ENCODE results near the gene RASGRF2.

Gene RASGRF2

DNA sequence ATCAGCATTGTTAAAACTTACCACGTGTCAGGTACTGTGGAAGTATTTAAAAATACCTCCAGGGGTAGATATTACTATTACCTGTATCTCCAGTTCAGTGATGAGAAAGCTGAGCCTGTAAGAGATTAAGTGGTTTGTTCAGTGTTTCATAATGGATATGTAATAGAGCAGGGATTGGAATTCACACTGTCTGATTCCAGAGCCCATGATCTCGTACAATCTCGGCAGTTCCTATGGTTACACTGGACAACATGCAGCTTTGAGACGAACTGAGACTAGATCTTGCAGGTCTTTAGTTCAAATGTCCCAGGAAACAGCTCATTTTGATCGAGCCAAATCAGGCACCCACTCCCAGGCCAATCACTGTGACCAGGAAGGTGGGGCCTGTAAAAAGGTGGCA, 8.8 kb upstream of the RASGRF2 start:
- TF ChIP-seq SPI1 (IDR thresholded peaks at IDR 0.05; ENCODE audit: borderline replicate concordance, low read depth), result no peak
- TF ChIP-seq, protein P1, sequence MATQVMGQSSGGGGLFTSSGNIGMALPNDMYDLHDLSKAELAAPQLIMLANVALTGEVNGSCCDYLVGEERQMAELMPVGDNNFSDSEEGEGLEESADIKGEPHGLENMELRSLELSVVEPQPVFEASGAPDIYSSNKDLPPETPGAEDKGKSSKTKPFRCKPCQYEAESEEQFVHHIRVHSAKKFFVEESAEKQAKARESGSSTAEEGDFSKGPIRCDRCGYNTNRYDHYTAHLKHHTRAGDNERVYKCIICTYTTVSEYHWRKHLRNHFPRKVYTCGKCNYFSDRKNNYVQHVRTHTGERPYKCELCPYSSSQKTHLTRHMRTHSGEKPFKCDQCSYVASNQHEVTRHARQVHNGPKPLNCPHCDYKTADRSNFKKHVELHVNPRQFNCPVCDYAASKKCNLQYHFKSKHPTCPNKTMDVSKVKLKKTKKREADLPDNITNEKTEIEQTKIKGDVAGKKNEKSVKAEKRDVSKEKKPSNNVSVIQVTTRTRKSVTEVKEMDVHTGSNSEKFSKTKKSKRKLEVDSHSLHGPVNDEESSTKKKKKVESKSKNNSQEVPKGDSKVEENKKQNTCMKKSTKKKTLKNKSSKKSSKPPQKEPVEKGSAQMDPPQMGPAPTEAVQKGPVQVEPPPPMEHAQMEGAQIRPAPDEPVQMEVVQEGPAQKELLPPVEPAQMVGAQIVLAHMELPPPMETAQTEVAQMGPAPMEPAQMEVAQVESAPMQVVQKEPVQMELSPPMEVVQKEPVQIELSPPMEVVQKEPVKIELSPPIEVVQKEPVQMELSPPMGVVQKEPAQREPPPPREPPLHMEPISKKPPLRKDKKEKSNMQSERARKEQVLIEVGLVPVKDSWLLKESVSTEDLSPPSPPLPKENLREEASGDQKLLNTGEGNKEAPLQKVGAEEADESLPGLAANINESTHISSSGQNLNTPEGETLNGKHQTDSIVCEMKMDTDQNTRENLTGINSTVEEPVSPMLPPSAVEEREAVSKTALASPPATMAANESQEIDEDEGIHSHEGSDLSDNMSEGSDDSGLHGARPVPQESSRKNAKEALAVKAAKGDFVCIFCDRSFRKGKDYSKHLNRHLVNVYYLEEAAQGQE (IDR thresholded peaks at IDR 0.05; ENCODE audit: insufficient replicate concordance, low read depth), result no peak
- TF ChIP-seq POLR2AphosphoS5 (IDR thresholded peaks at IDR 0.05; ENCODE audit: low read depth), result no peak
- TF ChIP-seq GABPA (IDR thresholded peaks at IDR 0.05; ENCODE audit: low read depth), result no peak
- TF ChIP-seq CTCF (IDR thresholded peaks at IDR 0.05; ENCODE audit: insufficient read depth, low read length), result no peak
- no peak overlapping the region for H3K27ac ChIP-seq (replicated peaks)
- DNase-seq (ENCODE audit: low read depth in 1 of 2, low spot score in 1 of 2), result no peak
- H3K4me3 ChIP-seq (replicated peaks; ENCODE audit: insufficient read depth, low read length), result no peak overlapping the region
- H3K27me3 ChIP-seq (ENCODE audit: insufficient read depth, poor library complexity, severe bottlenecking), result no peaks in the 10 kb centered on the region

GRCh38 chr5:80953587-80953986, 6.6 kb upstream of the RASGRF2 start:
- Histone ChIP-seq H3K4me3 (replicated peaks; ENCODE audit: insufficient read depth, low read length) (no peak overlapping the region), H3K27ac (replicated peaks) (no peak overlapping the region), H3K27me3 (ENCODE audit: insufficient read depth, poor library complexity, severe bottlenecking) (no peaks in the 10 kb centered on the region)
- TF ChIP-seq CTCF (IDR thresholded peaks at IDR 0.05; ENCODE audit: insufficient read depth, low read length), result no peak
- TF ChIP-seq SPI1 (IDR thresholded peaks at IDR 0.05; ENCODE audit: borderline replicate concordance, low read depth), result no peak
- no peak for TF ChIP-seq POLR2AphosphoS5 (IDR thresholded peaks at IDR 0.05; ENCODE audit: low read depth)
- TF ChIP-seq GABPA (IDR thresholded peaks at IDR 0.05; ENCODE audit: low read depth), result no peak
- TF ChIP-seq, protein P1 (IDR thresholded peaks at IDR 0.05; ENCODE audit: insufficient replicate concordance, low read depth), result no peak
- no peak for DNase-seq (ENCODE audit: low read depth in 1 of 2, low spot score in 1 of 2)

GRCh38 chr5:80955082-80955590, 5.0 kb upstream of the RASGRF2 start:
- no peak overlapping the region for H3K27ac ChIP-seq (replicated peaks)
- no peak overlapping the region for H3K4me3 ChIP-seq (replicated peaks; ENCODE audit: insufficient read depth, low read length)
- H3K27me3 ChIP-seq (ENCODE audit: insufficient read depth, poor library complexity, severe bottlenecking), result peaks cover 3% of the 10 kb centered on the region
- no peak for DNase-seq (ENCODE audit: low read depth in 1 of 2, low spot score in 1 of 2)
- TF ChIP-seq CTCF (IDR thresholded peaks at IDR 0.05; ENCODE audit: insufficient read depth, low read length), result no peak

- H3K4me3 ChIP-seq (replicated peaks; ENCODE audit: insufficient read depth, low read length), result no peak overlapping the region
- H3K27me3 ChIP-seq (ENCODE audit: insufficient read depth, poor library complexity, severe bottlenecking), result peaks cover 8% of the 10 kb centered on the region
- TF ChIP-seq POLR2AphosphoS5 (IDR thresholded peaks at IDR 0.05; ENCODE audit: low read depth) (no peak), GABPA (IDR thresholded peaks at IDR 0.05; ENCODE audit: low read depth) (no peak), SPI1 (IDR thresholded peaks at IDR 0.05; ENCODE audit: borderline replicate concordance, low read depth) (no peak), CTCF (IDR thresholded peaks at IDR 0.05; ENCODE audit: insufficient read depth, low read length) (no peak)
- TF ChIP-seq, protein P1 (IDR thresholded peaks at IDR 0.05; ENCODE audit: insufficient replicate concordance, low read depth), result no peak
- no peak for DNase-seq (ENCODE audit: low read depth in 1 of 2, low spot score in 1 of 2)
- no peak overlapping the region for H3K27ac ChIP-seq (replicated peaks)
Observed at GRCh38 chr5:80956272-80956671, 3.9 kb upstream of the RASGRF2 start.
